Brain microvascular endothelial cell (primary cell): Measurements from ENCODE around the gene TMEM184B.
A peak's percentile ranks its signal among the peaks of the same experiment; 100 is the strongest.

Experiments used
- DNase-seq: peaks from one replicate; pipeline ENCODE4 v3.0.0-alpha.2; 2020
- H3K27ac ChIP-seq: fragments of 250-450 bp; sonication (Bioruptor Pico); 2 replicates; pipeline ENCODE4 v1.5.1; 2020; ENCODE audit warnings: mild to moderate bottlenecking, moderate library complexity
- H3K27me3 ChIP-seq: fragments of 250-450 bp; sonication (Bioruptor Pico); replicated peaks from 2 replicates; pipeline ENCODE4 v1.5.1; 2020; ENCODE audit warnings: mild to moderate bottlenecking
- H3K36me3 ChIP-seq: fragments of 250-450 bp; sonication (Bioruptor Pico); replicated peaks from 2 replicates; pipeline ENCODE4 v1.5.1; 2020; ENCODE audit warnings: mild to moderate bottlenecking
- H3K4me3 ChIP-seq: 2 replicates; pipeline ENCODE4 v1.5.1; 2011; ENCODE audit warnings: low read depth, mild to moderate bottlenecking, control low read depth, low read length, moderate library complexity
- in situ Hi-C: cut with HindIII; loops from 2 replicates; pipeline ENCODE4 v1.10.0; 2017; ENCODE audit warnings: low sequenced_read_pairs, low pct_ligation_motif_present
- TF ChIP-seq, protein P1 (sequence below): IDR thresholded peaks from 2 replicates; pipeline ENCODE4 v1.5.1; 2011; ENCODE audit warnings: low read depth, mild to moderate bottlenecking, moderate library complexity, low read length, control low read depth, inconsistent platforms; ENCODE audit errors: missing control alignments

Gene TMEM184B

DNA sequence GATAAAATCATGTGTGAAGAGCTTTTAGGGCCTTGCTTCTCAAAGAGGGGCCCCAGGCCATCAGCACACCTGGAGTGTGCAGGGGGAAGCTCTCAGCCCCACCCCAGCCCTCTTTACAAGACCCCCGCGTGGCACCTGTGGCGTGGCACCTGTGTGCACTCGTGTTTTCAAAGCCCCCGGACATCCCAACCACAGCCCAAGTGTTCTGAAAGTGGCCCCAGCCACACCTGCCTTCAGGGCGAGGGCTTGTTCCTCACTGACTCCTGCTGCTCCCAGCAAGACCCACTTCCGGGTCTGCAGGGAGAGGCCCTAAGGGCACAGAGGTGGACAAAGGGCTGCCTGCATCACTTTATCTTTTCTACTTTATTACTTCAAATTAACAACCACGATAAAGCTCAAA lies 17.5 kb upstream of the TMEM184B start:
- Histone ChIP-seq H3K27me3 (no peaks in the 10 kb centered on the region), H3K27ac (no peak overlapping the region), H3K36me3 (peaks cover 56% of the 10 kb centered on the region), H3K4me3 (no peak overlapping the region)
- TF ChIP-seq, protein P1, sequence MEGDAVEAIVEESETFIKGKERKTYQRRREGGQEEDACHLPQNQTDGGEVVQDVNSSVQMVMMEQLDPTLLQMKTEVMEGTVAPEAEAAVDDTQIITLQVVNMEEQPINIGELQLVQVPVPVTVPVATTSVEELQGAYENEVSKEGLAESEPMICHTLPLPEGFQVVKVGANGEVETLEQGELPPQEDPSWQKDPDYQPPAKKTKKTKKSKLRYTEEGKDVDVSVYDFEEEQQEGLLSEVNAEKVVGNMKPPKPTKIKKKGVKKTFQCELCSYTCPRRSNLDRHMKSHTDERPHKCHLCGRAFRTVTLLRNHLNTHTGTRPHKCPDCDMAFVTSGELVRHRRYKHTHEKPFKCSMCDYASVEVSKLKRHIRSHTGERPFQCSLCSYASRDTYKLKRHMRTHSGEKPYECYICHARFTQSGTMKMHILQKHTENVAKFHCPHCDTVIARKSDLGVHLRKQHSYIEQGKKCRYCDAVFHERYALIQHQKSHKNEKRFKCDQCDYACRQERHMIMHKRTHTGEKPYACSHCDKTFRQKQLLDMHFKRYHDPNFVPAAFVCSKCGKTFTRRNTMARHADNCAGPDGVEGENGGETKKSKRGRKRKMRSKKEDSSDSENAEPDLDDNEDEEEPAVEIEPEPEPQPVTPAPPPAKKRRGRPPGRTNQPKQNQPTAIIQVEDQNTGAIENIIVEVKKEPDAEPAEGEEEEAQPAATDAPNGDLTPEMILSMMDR = no peak
- in situ Hi-C loops = no loop called here
- DNase-seq = no peak

DNA sequence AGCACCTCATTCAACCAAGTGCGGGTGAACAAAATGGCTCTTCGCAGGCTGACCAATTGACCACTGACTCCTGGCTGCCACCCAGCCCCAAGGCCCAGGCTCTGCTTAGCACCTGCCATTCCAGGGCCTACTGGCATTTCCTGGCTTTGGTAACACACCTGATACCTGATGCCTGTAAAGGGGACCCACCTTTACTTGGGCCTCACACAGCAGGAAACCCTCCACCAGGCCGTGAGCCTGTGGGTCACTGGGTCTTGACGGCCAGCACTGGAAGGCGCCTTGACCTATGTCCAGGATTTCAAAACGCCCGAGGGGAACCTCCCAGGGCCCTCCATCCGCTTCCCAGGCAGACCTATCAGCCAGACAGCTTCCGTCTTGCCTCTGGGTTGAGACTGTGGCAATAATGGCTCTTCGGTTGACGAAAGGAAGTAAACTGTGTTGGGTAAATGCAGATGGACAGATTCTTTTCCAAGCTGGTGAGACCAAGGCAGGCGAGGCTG lies 16.8 kb upstream of the TMEM184B start:
- in situ Hi-C loops = no loop called here
- Histone ChIP-seq H3K4me3 (no peak overlapping the region), H3K27me3 (no peaks in the 10 kb centered on the region), H3K27ac (no peak overlapping the region), H3K36me3 (peaks cover 49% of the 10 kb centered on the region)
- no peak for DNase-seq
- TF ChIP-seq, protein P1 = no peak

DNA sequence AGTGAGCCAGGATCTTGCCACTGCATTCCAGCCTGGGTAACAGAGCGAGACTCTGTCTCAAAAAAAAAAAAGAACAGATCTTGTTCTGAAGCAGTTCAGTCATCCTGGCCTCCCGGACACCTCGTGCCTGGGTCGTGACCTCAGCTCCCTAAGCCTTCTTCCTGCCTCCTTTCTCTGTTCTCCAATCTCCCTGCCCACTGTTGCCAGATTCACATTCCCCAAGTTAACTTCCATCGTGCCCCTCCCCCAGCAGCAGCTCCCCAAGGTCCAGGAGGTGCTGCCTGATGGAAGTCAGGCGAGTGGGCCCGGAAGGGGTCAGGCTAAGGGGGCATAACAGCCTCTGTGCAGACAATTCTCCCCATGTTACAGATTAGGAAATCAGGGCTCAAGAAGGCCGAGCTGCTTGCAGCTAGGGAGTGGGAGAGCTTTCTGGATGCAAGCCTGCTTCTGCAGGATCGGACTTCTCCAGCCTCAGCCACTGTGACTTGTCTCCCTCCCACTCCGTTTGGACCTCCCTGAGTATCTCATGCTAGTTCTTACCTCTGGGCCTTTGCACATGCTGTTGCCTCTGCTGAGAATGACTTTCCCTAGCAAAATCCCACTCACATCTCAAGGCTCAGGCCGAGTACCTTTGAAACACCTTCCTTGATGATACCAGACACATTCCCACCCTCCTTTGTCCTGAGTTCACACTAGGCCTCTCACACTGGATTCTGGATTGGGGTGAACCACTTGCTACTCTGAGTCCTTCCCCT lies 14.3 kb upstream of the TMEM184B start:
- Histone ChIP-seq H3K4me3 (no peak overlapping the region), H3K27ac (no peak overlapping the region), H3K27me3 (no peaks in the 10 kb centered on the region), H3K36me3 (peaks cover 27% of the 10 kb centered on the region)
- TF ChIP-seq, protein P1 = no peak
- DNase-seq = no peak
- in situ Hi-C loops = no loop called here

- Histone ChIP-seq H3K27ac (no peak overlapping the region), H3K4me3 (no peak overlapping the region), H3K36me3 (peaks cover 11% of the 10 kb centered on the region), H3K27me3 (no peaks in the 10 kb centered on the region)
- no peak for DNase-seq
- TF ChIP-seq, protein P1 = no peak
- in situ Hi-C loops = no loop called here
These were observed 12.2 kb upstream of the TMEM184B start for GRCh38 chr22:38285018-38285417.

DNA sequence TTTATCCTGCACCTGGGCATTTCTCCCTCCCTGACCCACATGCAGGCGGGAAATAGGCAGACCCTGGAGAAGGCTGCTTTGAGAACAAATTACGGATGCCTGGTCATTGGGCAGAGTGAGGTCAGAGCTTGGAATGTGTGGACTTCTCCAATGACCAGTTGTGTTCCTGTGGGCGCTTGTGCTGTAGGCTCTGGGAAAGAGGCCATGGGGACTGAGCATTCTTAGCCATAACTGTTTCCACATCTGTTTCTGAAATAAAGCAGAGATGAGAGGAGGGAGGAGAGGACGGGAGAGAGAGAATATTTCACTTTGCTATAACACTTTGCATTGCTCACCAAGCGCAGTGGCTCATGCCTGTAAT lies 11.2 kb upstream of the TMEM184B start:
- Histone ChIP-seq H3K4me3 (no peak overlapping the region), H3K27ac (peak overlapping the region; percentile 63), H3K36me3 (peaks cover 6% of the 10 kb centered on the region), H3K27me3 (no peaks in the 10 kb centered on the region)
- TF ChIP-seq, protein P1 = no peak
- in situ Hi-C loops = no loop called here
- peak; percentile 69 for DNase-seq

DNA sequence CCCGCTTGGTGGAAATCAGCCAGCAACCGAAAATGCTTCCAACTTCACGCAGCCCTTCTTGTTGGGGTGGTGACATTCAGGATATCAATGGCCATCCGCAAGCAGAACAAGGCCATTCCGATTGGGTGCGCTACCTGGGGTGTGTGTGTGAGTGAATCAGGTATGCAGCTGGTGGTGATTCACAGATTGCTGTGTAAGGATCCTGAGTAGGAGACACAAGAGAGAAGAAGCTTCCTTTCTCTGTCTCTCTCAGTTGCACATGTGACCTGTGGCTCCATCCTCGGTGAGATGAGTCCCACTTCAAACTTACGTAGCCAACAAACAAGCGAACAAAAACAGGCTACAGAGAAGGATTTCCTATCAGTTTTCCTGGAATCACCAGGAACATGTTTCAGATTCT lies 9.6 kb upstream of the TMEM184B start:
- Histone ChIP-seq H3K27ac (no peak overlapping the region), H3K36me3 (no peaks in the 10 kb centered on the region), H3K4me3 (no peak overlapping the region), H3K27me3 (no peaks in the 10 kb centered on the region)
- TF ChIP-seq, protein P1 = no peak
- in situ Hi-C loops = no loop called here
- DNase-seq = peak; percentile 11
